ENCODE measurements around the gene RFX2. TPM values are rescaled to one million over a fixed set of nuclear protein-coding genes. Genes with fewer than 3 reads are reported as not detected.

Gene RFX2
- total and polyA plus RNA-seq, 9 of the 15 experiments (the other 6 are each of a cell fraction or from before 2014, with no cell fraction given) = 3.6 to 18.7 (median 8.7) TPM

- no peaks in the 10 kb centered on the region for H3K9me1 ChIP-seq (ENCODE audit: control insufficient read depth, insufficient read depth, low read length)
- no peaks in the 10 kb centered on the region for H3K36me3 ChIP-seq (ENCODE audit: control insufficient read depth, insufficient read depth, low read length)
- peak overlapping the region; percentile 93 for H3K27ac ChIP-seq (ENCODE audit: extremely low read depth, low read depth, low read length)
- H3K27me3 ChIP-seq (ENCODE audit: control insufficient read depth in 2 of 2, insufficient read depth in 2 of 2, low read length in 2 of 2) = no peaks in the 10 kb centered on the region
- BruUV-seq (replicated peaks) = no TSS peak
- H3K9me3 ChIP-seq (replicated peaks; ENCODE audit: control insufficient read depth, insufficient read depth, low read depth, low read length) = no peaks in the 10 kb centered on the region
- intact Hi-C loops (cut with micrococcal nuclease) = no loop called here
- peaks cover 11% of the 10 kb centered on the region for H3K79me2 ChIP-seq (ENCODE audit: control insufficient read depth, insufficient read depth, low read length)
- CTCF ChIA-PET (ENCODE audit: low intra/inter-chr PET ratio) = no interaction called here
- peak overlapping the region; percentile 93 for H2AFZ ChIP-seq (ENCODE audit: low read depth, low read length)
- in situ Hi-C loops (cut with MboI) = no loop called here
- FAIRE-seq (peak; percentile 70), DNase-seq (ENCODE audit: extremely low read depth in 1 of 4, low spot score in 3 of 4) (peak; percentile 41 to 69 (median 54)), ATAC-seq (peak; percentile 75)
- 22% methylated on average over 16 of the region's 16 CpGs for WGBS (ENCODE audit: insufficient coverage, low coverage, missing lambda C conversion rate)
- H3K4me3 ChIP-seq = peak overlapping the region; percentile 23
- H3K4me1 ChIP-seq (replicated peaks in 1 of 2; ENCODE audit: control insufficient read depth in 2 of 2, insufficient read depth in 2 of 2, low read length in 2 of 2) = peaks cover 16 to 20% of the 10 kb centered on the region in 2 experiments; a peak in 4 of 5 replicates
- H4K20me1 ChIP-seq (replicated peaks; ENCODE audit: control insufficient read depth, insufficient read depth, low read length) = no peaks in the 10 kb centered on the region
- POLR2A ChIA-PET = interaction anchor here (0.7 to 0.8 kb wide), 2 partner anchors 8 to 13 kb away, joined by 3 to 4 read pairs; no protein-coding TSS in a partner anchor
- peak overlapping the region; percentile 78 for H3K4me2 ChIP-seq (ENCODE audit: insufficient read depth, low read length)
- peak overlapping the region; percentile 68 to 69; a peak in 3 of 4 replicates for H3K9ac ChIP-seq (ENCODE audit: insufficient read depth in 1 of 2, low read depth in 2 of 2, low read length in 2 of 2)
- TF ChIP-seq TRIM28 (IDR thresholded peaks at IDR 0.05) = no peak
- TF ChIP-seq MEF2D (tag; conservative IDR thresholded peaks at IDR 0.05; ENCODE audit: low read depth) = peak; percentile 72
- TF ChIP-seq GTF2E2 (tag; IDR thresholded peaks at IDR 0.05) = peak; percentile 90
- TF ChIP-seq SUPT5H (IDR thresholded peaks at IDR 0.05) = peak; percentile 43; the same call in 1 of the 2 replicates
- TF ChIP-seq MAZ (CRISPR knock-in tag; conservative IDR thresholded peaks at IDR 0.05 in 1 of 2, IDR thresholded peaks at IDR 0.05 in 1 of 2) = peak; percentile 8 to 43; a peak in 1 of 4 replicates
- TF ChIP-seq CHAMP1 (IDR thresholded peaks at IDR 0.05) = 0 out of 2 replicates have a peak, but pooled peaks have one; percentile 47
- no peak for TF ChIP-seq ZNF561 (CRISPR knock-in tag; conservative IDR thresholded peaks at IDR 0.05)
- TF ChIP-seq FOXK1 (CRISPR knock-in tag; IDR thresholded peaks at IDR 0.05; ENCODE audit: borderline replicate concordance) = no peak
- TF ChIP-seq SPI1 (IDR thresholded peaks at IDR 0.05; ENCODE audit: borderline replicate concordance, low read depth, low read length) = peak; percentile 77
- TF ChIP-seq ZNF830 (CRISPR knock-in tag; IDR thresholded peaks at IDR 0.05) = 0 out of 2 replicates have a peak, but pooled peaks have one; percentile 66
- peak; percentile 87 for TF ChIP-seq PRDM10 (IDR thresholded peaks at IDR 0.05; ENCODE audit: partially characterized antibody)
- TF ChIP-seq ARID3A (IDR thresholded peaks at IDR 0.05; ENCODE audit: borderline replicate concordance, low read depth, low read length) = peak; percentile 64; the same call in 1 of the 2 replicates
- peak; percentile 57 to 93 (median 82) for TF ChIP-seq YY1 (IDR thresholded peaks at IDR 0.05; ENCODE audit: borderline replicate concordance in 1 of 3, control insufficient read depth in 1 of 3, extremely low read depth in 1 of 3, insufficient read depth in 3 of 3, insufficient read length in 1 of 3, insufficient replicate concordance in 2 of 3, low read depth in 1 of 3, low read length in 2 of 3)
Measured at GRCh38 chr19:6100284-6100915, 9.9 kb downstream of the RFX2 start.
